SU-DHL-6 (cell line): ENCODE measurements around the gene EPHB3.

Source experiments
- CTCF ChIP-seq: fragments of 200-600 bp; sonication (generic); IDR thresholded peaks from one replicate; pipeline ENCODE4 v1.5.1; 2017; ENCODE audit warnings: antibody characterized with exemption, mild to moderate bottlenecking, low read length, moderate library complexity; ENCODE audit not compliant: insufficient read depth, poor library complexity, severe bottlenecking
- EZH2phosphoT487 ChIP-seq: fragments of 200-600 bp; sonication (generic), shearing (Covaris generic); conservative IDR thresholded peaks from 2 replicates; pipeline ENCODE4 v1.6.1; 2018; ENCODE audit warnings: mild to moderate bottlenecking, antibody characterized with exemption, low read length, moderate library complexity, mixed read lengths

GRCh38 chr3:184578218-184578617 is 16.6 kb downstream of the EPHB3 start:
- TF ChIP-seq CTCF (no peak), EZH2phosphoT487 (no peak)
